Activated naive CD4-positive, alpha-beta T cell (primary cell): Measurements from ENCODE around the gene CNTNAP2.

ENCODE experiments used
- DNase-seq, 4 experiments: peaks; one replicate each; lab custom pipeline; 2025; lab: John Stamatoyannopoulos, UW

CNTNAP2 gene

DNA sequence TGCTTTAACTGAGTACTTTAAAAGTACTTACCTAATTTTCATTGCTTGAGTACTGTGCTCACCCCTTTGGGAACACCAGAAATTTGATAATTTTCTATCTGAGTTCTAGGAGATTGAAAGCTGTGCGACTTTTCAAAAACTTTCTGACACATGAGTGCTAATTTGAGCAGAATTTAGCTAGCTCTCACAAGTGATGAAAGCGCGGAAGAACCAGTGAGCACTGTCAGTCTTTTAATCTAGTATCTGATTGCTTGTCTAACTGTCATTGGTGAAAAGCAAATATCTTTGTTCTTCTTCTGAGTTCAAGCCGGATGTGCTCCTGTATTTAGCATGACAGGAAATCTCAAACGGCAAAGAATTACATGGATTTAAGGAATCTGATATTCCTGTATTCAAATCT, 899.4 kb downstream of the CNTNAP2 start:
- DNase-seq, result no peak

DNA sequence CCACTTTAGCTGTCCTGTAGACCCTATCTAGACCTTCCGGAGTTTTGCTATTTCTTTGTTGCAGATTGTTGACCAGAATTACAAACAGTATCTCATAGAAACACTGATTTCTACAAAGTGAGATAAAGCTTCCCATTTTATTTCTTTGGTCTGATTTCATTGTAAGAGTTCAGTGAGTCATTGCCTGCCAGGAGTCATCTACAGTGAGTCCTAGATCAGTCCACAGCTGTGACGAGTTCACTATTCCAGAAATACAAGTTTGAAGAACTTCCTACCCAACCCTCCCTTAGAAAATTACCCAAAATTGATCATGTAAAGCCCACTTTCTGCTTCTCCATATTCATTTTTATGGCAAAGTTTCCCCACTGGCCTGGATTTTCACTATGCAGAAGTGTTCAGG, 905.5 kb downstream of the CNTNAP2 start:
- no peak for DNase-seq

DNA sequence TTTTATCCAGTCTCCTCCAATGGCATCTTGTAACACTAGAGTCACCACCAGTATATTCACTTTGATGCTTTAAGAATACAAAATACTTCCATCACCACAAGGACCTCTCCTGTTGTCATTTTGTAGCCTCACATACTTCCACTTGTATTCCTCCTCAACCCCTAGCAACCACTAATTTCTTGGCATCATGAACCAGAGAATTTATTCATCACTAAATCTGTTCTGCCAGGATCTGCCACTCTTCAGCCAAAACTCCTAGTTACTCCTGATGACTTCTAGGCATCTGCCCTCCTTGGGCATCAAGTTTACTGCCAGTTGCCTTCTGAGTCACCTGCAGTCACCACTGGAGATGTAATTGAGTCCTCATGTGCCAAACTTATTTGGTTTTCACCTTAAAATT, 906.8 kb downstream of the CNTNAP2 start:
- DNase-seq, result no peak

- no peak for DNase-seq
Measured at GRCh38 chr7:147029953-147030352, 913.4 kb downstream of the CNTNAP2 start.

GRCh38 chr7:147033641-147034040, 917.0 kb downstream of the CNTNAP2 start:
- DNase-seq, result no peak

DNA sequence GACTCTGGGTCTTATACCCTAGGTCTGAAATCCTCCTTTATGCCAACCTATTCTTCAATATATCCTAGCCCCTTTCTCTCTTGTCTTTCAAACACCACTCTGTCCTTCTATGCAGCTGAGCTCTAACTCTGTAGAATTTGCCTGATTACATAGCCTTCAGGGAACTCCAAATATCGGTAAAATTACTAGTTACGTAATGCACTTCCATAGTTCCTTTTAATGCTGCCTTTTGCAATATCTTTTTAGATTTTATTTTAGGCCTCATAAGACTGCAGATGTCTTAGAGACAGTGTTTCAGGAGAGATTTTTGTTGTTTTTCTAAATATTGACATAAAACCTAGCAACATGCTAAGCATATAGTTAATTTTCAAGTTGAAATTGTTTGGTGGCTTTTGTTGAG, 924.8 kb downstream of the CNTNAP2 start:
- no peak for DNase-seq

- DNase-seq, result no peak
Measured at GRCh38 chr7:147044941-147045340, 928.3 kb downstream of the CNTNAP2 start.

DNA sequence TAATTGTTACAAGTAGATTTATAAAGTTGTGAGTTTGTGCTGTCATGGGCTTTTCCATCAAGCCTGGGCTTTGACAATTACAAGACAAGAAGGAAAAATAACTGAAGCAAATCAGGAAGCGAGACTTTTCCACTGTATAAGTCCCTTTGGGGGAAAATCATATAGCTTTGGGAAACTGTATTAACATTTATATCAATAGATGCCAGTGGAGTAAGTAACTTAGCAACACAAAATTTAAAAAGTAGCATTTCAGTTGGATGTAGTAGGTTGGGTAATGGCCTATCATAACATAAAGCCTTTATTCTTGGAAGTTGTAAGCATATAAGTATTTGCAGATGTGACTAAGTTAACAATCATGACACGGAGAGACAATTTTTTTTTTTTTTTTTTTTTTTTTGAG, 931.1 kb downstream of the CNTNAP2 start:
- DNase-seq, result no peak

DNA sequence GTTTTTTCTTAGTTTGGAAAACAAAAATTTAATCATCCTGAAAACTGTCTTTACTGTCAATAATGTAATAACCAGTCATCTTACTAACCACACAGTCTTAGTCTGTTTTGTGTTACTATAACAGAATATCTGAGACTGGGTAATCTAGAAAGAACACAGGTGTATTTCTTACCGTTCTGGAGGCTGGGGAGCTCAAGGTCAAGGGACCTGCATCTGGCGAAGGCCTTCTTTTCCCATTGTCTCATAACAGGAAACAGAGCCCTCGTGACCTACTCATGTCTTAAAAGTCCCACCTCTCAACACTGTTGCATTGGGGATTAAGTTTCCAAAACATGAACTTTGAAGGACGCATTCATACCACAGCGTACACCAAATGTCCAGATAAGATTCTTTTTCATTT, 932.3 kb downstream of the CNTNAP2 start:
- DNase-seq, result no peak

- no peak for DNase-seq
Measured at GRCh38 chr7:147052818-147053217, 936.2 kb downstream of the CNTNAP2 start.

- DNase-seq, result no peak
Measured at GRCh38 chr7:147053746-147054145, 937.1 kb downstream of the CNTNAP2 start.

GRCh38 chr7:147060070-147060469, 943.5 kb downstream of the CNTNAP2 start:
- no peak for DNase-seq

DNA sequence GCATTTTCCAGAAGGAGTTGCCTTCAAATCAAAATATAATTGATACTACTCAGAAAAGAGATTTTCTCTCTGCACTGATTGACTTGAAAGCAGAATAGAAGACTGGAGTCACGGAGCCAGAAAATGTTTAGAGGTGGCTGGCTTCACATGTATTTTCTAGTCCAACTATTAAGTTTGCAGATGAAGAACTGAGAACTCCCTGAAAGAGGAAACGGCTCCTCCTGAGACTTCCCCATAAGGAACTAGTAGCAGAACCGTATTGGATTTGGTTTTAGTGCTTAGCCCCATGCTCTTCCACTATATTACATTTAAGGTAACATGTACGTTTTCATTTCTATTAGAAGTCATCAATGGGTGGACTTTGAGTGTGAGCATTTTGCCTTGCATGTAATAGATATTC, 946.3 kb downstream of the CNTNAP2 start:
- no peak for DNase-seq

DNA sequence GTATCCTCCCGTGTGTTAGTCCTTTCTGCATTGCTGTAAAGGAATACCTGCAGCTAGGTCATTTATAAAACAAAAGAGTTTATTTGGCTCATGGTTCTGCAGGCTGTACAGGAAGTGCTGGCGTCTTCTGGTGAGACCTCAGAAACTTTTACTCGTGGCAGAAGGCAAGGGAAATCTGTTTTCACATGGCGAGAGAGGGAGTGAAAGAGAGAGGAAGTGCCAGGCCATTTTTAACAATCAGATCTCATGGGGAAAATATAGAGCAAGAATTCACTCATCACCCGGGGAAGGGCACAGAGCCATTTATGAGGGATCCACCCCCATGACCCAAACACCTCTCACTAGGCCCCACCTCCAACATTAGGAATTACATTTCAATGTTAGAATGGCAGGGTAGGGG, 952.2 kb downstream of the CNTNAP2 start:
- no peak for DNase-seq

GRCh38 chr7:147069771-147070170, 953.2 kb downstream of the CNTNAP2 start:
- DNase-seq, result no peak

GRCh38 chr7:147070886-147071285, 954.3 kb downstream of the CNTNAP2 start:
- no peak for DNase-seq

DNA sequence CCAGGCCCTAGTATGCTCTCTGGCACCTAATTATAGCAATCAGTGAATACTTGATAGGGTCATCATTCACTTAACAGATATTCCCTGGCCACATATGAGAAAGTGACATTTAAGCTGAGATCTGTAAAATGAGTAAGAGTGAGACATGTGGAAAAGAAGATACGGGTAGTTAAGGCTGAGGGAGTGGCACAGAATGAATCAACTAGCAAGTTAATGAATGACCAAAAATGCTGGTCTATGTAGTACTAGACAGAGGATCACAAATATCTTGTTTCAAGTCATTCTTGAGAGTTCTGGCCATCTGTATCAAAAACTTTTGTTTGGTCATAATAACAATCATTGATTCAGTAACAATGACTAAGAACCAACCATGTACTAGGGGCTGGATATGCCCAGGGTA, 954.9 kb downstream of the CNTNAP2 start:
- DNase-seq, result no peak

DNA sequence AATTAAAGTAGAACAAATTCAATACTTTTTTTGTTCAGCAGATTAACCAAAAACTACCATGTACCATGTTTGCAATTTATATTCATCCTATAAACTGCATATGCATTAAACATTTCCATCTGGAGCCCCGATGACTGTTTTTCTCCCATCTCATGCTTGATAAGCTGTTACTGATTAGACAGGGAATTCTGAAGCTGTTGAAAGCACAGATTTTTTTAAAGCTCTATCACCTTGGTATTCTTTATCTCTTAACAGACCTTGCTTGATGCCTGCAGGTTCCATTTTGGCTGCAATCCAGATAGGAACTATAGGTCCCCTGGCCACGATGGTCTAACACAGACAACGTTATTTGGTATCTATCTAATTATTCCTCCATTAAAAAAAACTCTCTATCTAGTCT, 961.7 kb downstream of the CNTNAP2 start:
- no peak for DNase-seq

DNA sequence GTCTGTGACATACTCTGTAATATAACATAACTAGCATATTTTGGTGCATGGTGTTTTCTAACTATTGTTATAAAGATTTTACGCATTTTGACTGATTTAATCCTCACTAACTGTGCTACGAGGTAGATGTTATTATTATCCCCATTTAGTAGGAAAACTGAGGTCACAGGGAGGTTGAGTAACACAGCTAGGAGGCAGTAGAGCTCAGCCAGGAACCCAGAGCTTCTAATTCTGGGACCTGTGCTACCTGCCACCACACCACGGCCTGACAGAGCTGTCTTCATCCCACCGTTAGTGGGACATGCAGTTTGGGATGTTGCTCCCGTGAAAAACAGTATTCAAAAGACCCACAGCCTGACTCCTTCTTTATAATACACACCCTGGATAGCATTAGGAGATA, 962.5 kb downstream of the CNTNAP2 start:
- no peak for DNase-seq

DNA sequence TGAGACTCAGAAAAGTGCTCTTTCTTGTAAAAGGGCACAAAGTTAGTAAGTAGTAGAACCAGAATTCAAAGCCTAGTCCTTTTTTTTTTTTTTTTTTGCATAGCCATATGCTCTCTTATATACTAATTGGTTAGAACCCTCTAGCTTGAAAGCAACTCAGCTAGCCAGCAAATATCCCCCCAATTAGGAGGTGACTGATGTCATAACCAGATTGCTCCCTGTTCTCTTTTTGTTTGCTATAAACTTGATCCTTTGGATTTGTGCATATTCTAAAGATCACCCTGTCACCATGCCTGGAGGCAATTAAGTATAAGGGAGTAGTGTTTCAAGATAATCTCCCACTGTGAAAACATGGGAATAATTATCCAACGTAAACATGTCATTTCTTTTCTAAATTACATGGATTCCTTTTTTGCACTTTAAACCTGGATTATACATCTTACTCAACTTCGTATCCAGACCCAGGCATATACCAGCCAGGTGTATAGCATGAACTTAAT, 963.4 kb downstream of the CNTNAP2 start:
- DNase-seq, result no peak

DNA sequence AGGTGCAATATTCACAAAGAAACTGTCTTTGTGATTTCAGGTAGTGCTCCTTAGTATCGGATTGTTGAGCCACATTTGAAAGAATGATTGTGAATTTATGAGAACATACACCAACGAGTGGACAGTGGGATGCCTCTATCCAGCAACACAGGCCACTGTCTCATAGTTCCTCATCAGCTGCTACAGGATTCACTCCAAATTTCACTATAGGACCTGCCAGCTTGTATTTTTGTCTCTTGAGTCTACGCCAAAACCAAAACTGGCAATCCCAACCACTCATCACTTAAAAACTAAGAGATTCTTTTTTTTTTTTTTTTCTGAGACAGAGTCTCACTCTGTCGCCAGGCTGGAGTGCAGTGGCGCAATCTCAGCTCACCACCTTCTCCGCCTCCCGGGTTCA, 964.5 kb downstream of the CNTNAP2 start:
- DNase-seq, result no peak

- DNase-seq, result no peak
Measured at GRCh38 chr7:147089051-147089461, 972.5 kb downstream of the CNTNAP2 start.

GRCh38 chr7:147089608-147090007, 973.0 kb downstream of the CNTNAP2 start:
- no peak for DNase-seq

- no peak for DNase-seq
Measured at GRCh38 chr7:147096629-147097028, 980.0 kb downstream of the CNTNAP2 start.

DNA sequence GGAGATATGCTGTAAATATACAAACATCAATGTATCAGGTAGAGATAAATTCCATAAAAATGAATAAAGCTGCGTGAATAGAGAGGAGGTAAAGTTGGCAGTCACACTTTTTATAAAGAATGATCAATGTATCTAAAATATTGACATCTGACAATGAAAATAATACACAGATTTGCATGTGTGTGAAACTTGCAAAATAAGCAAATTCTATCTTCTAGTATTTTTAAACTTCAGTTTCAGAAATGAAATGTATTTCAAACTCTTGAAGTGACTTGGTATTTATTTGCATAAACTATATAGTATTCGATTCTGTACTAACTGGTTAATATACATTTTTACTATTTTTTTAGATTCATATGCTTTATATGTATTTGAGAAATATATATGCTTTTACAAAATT, 986.6 kb downstream of the CNTNAP2 start:
- no peak for DNase-seq
